GM19043 (cell line): ENCODE measurements around the gene STX8.

Experiments used
- ATAC-seq: cut with Tn5 transposase; IDR thresholded peaks from one replicate; pipeline ENCODE4 v1.9.1; 2021; ENCODE audit warnings: low read depth; ENCODE audit not compliant: unreplicated experiment

STX8 gene

GRCh38 chr17:9251273-9251672 is 324.3 kb downstream of the STX8 start:
- ATAC-seq, result no peak

DNA sequence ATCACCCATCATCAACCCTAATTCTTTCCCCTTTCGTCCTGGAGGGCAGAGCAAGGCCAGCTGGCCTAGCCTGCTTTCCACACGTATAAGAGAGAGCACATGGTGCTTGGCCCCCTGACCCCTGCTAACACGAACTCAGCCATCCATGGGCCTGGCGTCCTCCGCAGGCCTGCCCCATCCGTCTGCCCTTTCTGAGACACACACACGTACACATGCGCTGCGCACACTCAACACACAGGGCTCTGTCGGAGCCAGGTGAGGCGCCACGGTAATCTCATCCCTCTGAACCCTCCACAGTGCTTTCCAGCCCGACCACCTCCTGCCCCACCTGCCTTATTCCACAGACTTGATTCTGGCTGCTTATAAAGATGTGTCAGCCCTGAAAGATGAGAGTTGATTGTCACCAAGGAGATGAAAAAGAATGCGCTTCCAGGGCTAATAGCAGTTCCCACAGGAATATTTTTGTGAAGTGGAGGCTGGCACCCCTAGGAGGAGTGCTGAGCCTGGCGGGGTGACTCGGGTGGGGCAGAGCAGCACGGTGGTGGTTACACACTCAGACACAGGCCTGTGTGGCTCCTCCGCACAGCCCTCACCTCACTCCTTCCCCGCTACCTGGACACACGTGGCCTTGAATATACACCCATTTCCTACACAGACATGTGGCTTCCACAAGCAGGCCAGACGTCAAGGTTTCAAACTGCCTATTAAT is 326.2 kb downstream of the STX8 start:
- no peak for ATAC-seq

DNA sequence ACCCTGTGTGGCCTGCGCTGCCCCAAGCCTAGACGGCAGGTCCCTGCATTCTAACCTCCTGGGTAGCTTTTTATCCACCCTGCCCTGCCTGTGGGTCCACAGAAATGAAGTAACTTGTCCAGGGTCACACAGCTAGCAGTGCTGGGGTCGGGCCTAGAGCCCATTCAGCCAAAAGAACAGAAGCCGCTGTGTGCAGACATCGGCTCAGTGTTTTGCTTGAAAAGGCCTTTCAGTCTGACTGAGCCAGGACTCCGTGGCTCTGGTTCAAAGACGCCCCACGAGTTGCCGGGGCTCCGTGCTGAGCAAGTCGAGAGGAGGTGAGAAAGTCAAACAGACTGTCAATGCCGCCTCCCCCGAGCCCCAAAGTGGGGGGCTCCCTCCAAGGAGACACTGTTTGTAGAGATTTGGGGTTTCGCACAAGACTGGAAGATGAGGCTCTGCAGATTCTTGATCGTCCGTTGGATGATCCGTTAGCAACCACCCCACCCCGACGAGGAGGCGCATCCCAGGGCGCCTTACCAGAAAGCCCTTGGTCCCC is 328.1 kb downstream of the STX8 start:
- ATAC-seq, result no peak

- ATAC-seq, result no peak
Measured at GRCh38 chr17:9244066-9245052, 331.3 kb downstream of the STX8 start.

DNA sequence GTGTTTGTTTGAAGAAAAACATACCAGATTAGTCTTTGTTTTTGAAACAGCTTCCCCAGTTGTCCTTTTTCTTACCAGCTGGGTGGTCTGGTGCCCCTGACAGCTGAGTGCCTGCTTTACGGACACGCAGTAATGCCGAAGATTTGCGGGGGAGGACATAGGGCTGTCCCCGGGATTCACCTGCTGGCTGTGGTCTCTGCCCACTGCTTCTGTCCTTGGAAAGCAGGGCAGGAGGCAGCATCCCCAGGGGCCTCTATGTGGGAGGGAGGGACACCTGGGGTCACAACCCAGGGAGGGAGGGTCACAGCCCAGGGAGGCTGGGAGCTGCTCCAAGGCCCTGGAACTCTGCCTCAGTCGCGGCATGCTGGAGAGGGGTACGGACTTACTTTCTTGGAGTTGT is 332.6 kb downstream of the STX8 start:
- no peak for ATAC-seq

GRCh38 chr17:9242497-9242881 is 333.1 kb downstream of the STX8 start:
- ATAC-seq, result no peak

- no peak for ATAC-seq
Measured at GRCh38 chr17:9241774-9242496, 333.7 kb downstream of the STX8 start.

GRCh38 chr17:9241371-9241712 is 334.3 kb downstream of the STX8 start:
- no peak for ATAC-seq

GRCh38 chr17:9240659-9241370 is 334.8 kb downstream of the STX8 start:
- ATAC-seq, result no peak

- ATAC-seq, result peak; percentile 54
Measured at GRCh38 chr17:9239793-9240658, 335.6 kb downstream of the STX8 start.

DNA sequence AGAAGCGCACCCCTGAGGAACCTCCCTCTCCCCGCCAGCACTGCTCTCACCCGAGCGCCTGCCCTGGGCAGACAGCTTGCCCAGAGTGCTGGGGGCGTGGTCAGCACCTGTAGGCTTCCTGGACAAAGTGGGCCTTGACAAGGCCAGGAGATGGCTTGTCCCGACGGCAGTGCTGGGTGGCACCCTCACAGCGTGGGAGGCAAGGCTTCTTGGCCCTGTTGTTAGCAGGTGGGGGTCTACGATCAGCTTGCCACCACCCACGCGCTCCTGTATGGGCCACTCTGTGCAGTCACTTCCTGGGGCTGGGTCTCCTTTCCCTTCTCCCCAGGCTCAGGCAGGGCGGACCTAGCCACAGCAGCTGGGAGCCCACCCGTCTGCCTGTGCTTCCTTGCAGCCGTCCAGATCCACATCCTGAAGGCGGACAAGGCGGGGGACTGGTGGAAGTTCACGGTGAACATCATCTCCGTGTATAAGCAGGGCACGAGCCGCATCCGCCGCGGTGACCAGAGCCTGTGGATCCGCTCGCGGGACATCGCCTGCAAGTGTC is 336.3 kb downstream of the STX8 start:
- ATAC-seq, result no peak

DNA sequence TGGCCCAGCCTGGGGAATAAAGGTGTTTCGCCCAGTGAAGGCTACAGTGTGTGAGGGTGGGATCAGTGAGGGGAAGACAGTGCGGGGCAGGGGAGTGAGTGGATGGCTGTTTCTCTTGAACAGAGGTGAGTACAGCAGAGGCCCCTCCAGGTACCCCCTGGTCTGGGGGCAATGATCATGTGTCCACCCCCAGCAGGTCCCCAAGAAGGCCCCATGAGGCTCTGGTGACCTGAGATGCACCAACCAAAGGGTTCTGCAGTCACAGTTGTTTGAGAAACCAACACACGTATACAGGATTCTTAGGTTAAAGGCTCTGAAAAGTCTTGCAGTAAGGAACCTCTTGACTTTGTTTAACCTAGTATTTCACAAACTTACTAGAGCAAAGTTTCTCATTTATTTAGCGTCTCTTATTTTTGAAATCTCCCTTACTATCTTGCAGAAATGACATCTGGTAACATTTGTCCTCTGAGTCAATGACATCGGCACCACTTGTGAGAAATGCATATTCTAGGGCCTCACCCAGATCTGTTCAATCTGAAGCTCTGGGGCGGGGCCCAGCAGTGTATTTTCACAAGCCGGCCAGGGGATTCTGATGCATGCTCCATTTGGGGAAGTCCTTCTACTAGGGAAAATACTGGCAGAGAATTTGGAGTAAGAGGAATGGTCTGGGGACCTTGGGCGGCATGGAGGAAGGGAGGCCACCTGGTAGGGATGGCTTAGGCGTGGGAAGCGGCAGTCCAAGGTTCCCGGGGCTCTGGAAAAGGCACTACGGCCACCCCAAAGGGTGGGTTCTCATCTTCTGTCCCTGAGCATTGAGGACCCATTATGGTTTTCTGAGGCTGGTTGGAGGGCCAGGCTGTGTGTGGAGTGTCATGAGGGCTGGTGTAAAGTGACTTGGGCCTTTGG is 337.0 kb downstream of the STX8 start:
- ATAC-seq, result no peak

DNA sequence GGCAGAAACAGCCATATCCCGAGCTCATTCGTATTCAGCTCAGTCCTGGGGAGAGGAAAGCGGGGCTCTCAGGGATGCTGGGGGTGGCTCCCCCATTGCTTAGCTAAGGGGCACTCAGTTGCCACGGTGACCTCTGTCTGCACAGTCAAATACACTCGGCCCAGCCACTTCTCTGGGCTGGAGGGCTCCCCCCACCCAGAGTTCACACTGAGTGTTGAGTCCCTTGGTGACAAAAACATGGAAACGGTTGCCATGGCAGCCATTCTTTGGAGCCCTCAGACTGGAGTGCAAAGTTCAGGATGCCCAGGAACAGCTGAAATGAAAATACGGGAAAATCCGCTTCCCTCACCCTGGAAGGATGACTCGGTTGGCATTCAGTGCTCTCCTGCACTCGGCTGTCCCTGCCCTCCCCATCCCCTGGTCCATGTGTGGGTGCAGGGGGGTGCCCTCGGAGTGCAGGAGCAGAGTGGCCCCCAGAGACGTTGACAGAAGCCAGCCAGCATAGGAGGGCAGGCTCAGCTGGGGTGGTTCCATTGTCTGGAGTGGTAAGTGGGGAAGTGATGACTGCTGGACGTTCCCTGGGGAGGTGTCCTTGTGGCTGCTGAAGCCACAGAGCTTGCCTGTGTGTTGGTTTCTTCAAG is 337.8 kb downstream of the STX8 start:
- ATAC-seq, result no peak

DNA sequence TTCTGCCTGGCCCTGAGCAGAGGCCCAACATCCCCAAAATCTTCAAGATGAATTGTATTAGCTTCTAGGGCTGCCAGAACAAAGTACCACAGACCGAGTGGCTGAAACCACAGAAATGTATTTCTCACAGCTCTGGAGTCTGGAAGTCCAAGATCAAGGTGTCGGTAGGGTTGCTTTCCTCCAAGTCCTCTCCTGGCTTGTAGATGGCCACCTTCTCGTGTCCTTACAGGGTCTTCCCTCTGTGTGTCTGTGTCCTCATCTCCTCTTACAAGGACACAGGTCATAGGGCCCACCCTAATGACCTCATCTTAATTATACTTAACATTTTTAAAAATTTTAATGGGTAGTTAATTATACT is 338.6 kb downstream of the STX8 start:
- no peak for ATAC-seq

DNA sequence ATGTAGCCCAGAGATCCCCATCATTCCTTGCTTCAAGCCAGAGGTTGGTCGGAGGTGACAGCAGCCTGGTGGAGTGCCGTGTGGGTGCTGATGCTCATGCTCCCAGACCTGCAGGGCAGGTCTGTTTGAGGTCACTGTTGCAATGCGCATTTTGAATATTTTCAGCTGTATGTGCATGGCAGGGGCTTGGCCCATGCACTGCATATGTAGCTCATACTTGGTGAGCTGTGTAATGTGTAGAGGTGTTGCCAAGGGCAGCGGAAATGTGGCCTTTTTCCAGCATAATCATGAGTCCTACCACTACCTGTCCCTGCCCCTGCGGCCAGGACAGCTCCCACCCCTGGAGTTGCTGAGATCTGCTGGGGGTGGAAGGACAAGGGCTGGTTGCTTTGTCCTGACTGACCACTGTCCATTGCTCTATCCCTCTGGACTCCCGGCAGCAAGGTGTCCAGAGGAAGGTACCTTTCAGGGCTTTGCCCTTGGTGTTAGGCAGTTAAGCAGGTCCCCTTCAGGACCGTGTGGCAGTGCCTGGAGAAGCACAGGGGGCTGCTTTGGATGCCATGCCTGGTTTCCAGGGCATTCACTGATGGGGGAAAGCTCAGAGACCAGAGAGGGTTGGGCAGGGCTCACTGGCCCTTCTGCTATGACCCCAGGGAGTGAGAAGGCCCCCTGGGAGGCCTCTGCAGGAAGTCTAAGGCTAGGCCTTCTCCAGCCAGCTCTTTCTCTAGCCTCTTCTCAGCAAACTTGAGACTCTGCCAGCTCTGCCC is 339.2 kb downstream of the STX8 start:
- no peak for ATAC-seq

DNA sequence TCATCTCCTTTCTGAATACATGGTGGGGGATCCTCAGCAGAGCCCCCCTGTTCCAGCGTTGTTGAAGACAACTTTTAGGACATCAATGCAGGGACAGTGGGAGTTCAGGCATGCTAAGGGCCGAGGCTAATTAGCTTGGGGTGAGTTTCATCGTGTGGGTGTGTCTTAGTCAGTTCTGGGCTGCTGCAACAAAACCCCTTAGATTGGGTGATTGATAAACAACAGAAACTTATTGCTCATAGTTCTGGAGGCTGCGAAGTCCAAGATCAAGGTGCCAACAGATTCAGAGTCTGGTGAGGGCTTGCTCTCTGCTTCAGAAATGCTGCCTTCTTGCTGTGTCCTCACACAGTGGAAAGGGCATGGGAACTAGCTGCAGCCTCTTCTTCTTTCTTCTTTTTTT is 340.3 kb downstream of the STX8 start:
- ATAC-seq, result no peak

DNA sequence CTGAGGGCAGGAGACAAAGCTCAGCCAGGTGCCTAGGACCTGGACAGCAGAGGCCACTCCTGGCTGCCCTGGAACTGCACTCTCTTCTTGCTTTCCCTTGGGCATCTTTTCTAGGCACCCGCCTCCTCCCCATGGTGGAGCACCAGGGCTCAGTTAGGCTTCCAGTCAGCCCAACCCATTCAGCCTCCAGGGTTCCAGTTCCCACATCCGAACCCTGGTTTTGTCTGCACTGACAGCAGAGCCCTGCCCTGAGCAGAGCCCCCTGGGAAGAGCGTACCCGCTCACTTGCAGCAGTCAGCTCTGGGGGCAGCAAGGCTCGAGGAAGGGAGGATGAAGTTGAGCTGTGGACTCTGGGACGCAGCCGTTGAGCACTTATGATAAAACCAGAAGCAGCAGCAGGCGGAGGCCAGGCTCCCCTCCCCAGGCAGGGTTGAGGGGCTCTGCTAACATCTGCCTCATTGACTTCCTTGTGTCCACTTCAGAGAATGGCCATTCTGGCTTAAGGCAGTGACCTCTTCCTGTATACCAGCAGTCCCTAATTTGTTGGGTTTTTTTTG is 341.2 kb downstream of the STX8 start:
- ATAC-seq, result no peak
